Measurements from ENCODE around the gene PMEL.

PMEL gene

DNA sequence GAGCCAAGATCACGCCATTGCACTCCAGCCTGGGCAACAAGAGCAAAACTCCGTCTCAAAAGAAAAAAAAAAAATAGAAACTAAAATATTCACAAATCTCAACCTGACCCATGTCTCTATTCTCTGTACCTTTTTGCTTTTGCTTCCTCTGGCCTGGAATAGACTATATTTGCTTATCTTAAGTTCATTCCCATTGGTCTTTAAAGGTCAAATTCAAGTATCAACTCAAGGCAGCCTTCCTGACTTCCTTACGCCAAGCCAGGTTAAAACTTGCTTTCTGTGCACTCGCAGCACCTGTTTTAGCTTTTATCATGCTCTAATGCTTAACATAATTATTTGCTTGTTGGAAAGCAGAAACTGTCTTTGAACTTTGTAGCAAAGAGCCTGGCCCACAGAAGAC is 52.9 kb downstream of the PMEL start:
- no peak for DNase-seq

DNA sequence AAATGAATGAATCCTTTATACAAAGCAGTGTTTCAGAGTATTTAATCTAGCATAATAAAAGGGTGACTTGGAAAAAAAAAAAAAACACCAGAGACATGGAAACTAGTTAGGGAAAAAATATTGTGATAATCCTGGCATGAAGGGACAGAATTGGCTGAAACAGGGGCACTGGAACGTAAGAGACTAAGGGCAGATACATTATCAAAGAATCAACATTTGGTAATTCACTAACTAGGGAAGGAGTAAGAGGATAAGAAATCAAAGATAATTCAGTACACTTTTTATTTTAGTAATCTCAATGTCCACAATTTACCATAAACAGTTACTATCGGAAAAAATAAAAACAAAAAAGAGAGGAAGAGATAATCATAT is 56.3 kb downstream of the PMEL start:
- no peak for DNase-seq

DNA sequence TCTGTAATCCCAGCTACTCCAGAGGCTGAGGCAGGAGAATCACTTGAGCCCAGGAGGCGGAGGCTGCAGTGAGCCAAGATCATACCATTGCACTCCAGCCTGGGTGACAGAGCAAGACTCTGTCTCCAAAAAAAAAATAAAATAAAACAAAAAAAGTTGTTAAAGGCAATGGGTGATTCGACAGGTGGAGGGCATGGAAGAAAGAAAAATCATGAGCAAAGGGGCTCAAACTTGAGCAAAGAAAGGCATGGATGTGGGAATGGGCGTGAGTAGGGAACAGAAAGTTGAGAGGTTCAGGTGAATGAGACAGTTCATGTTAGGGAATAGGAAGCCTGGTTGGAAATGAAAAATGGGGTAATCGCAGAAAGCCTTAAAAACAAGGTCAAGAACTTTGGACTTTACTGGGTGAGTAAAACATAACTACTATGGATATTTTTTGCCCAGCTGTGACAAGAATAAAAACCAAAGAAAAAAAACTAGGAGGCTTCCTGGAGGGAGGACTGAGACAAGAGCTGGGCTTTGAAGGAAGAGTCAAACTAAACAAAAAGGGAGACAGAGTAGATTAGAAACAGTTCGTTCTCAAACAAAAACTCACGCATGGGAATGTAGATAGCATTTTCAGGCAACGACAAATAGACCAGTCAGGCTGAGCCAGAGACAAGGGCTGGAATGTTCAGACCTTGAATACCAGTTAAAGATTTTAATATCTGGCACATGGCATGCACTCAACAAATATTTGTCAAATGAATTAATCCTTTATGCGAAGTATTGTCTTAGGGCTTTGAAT is 56.9 kb downstream of the PMEL start:
- no peak for DNase-seq

DNA sequence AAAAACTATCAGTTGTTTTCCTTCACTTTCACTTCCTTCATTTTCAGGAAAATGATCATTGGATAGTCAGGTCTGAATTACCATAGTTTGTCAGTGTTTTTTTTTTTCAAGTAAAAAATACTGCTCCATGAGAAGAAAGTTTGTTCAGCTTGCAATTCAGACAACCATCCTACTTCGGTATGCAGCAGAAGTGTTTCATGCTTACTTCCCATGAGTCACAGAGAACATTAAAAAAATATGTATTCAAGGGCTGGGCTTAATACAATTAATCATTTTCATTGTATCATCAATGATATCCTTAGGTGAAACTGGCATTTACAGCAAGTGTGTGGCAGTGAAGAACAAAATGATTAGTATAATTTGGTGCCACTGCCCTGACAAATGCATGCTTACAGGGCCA is 59.8 kb downstream of the PMEL start:
- DNase-seq: no peak

Measured in activated effector memory CD4-positive, alpha-beta T cell treated with anti-CD3 and anti-CD28 coated beads, Interleukin-2, amount 50 U/mL, for 16 hours (primary cell).